GM12878 (cell line): ENCODE measurements around the gene SLC24A3. TPM values are rescaled to one million over a fixed set of nuclear protein-coding genes. Genes with fewer than 3 reads are reported as not detected.

ENCODE experiments used
- ATAC-seq: fragments of 200-7000 bp; cut with Tn5 transposase; 3 replicates; pipeline ENCODE4 v1.9.1; 2020; ENCODE audit warnings: mild to moderate bottlenecking, moderate library complexity
- BruUV-seq: library from RNA; stranded (reverse); fragments of 400-500 nt; replicated peaks from 2 replicates; lab custom pipeline; 2021; lab: Mats Ljungman, UMichigan
- CTCF ChIA-PET: fragments of 300-600 bp; sonication (Branson Sonifier 250); formaldehyde crosslinking; extraction: SDS; loops from one replicate; lab custom pipeline; 2021; ENCODE audit warnings: inconsistent platforms; lab: Yijun Ruan, JAX
- POLR2A ChIA-PET: fragments of 350-600 bp; formaldehyde crosslinking; extraction: SDS; loops from one replicate; lab custom pipeline; 2021; ENCODE audit warnings: inconsistent platforms; lab: Charles Lee
- RAD21 ChIA-PET: fragments of 300-600 bp; sonication (Branson Sonifier 250); formaldehyde crosslinking; loops from one replicate; lab custom pipeline; 2023; ENCODE audit warnings: antibody characterized with exemption; ENCODE audit not compliant: unreplicated experiment; lab: Charles Lee
- SMC1A ChIA-PET: fragments of 300-600 bp; sonication (Branson Sonifier 250); formaldehyde crosslinking; loops from one replicate; lab custom pipeline; 2023; ENCODE audit not compliant: unreplicated experiment, uncharacterized antibody; lab: Charles Lee
- DNase-seq: peaks from one replicate; pipeline ENCODE4 v3.0.0-alpha.2; 2011; ENCODE audit warnings: low read depth, low spot score
- FAIRE-seq: peaks from 3 replicates; lab custom pipeline; 2011; peaks lifted over from hg19 to GRCh38; lab: Jason Lieb, UNC
- H2AFZ ChIP-seq: 2 replicates; pipeline ENCODE4 v1.6.0; 2011; ENCODE audit warnings: low read depth, low read length, control low read depth; ENCODE audit not compliant: control insufficient read depth
- H3K27ac ChIP-seq: 2 replicates; pipeline ENCODE4 v1.5.1; 2011; ENCODE audit warnings: control low read depth; ENCODE audit not compliant: control insufficient read depth, insufficient read depth
- H3K27me3 ChIP-seq, 2 experiments: replicated peaks in 1 of 2; 2 replicates each; pipeline versions ENCODE4 v1.6.0 to v1.6.1; 2011; ENCODE audit warnings: low read length in 1 of 2; ENCODE audit not compliant: control insufficient read depth in 2 of 2, insufficient read depth in 2 of 2
- H3K36me3 ChIP-seq, 2 experiments: 2 replicates each; pipeline ENCODE4 v1.5.1; 2011; ENCODE audit warnings: low read length in 1 of 2; ENCODE audit not compliant: control insufficient read depth in 2 of 2, insufficient read depth in 2 of 2
- H3K4me1 ChIP-seq: 2 replicates; pipeline ENCODE4 v1.6.1; 2011; ENCODE audit warnings: mild to moderate bottlenecking, low read length, moderate library complexity, mixed read lengths; ENCODE audit not compliant: control insufficient read depth, insufficient read depth
- H3K4me2 ChIP-seq: 2 replicates; pipeline ENCODE4 v1.6.0; 2011; ENCODE audit warnings: control low read depth; ENCODE audit not compliant: control insufficient read depth, insufficient read depth
- H3K4me3 ChIP-seq: fragments of 200-600 bp; sonication (generic); 2 replicates; pipeline ENCODE4 v1.5.1; 2016
- H3K79me2 ChIP-seq: 2 replicates; pipeline ENCODE4 v1.6.0; 2011; ENCODE audit warnings: low read length; ENCODE audit not compliant: control insufficient read depth, insufficient read depth
- H3K9ac ChIP-seq: 2 replicates; pipeline ENCODE4 v1.8.0; 2011; ENCODE audit warnings: low read length, control low read depth, mixed read lengths; ENCODE audit not compliant: control insufficient read depth, insufficient read depth
- H3K9me3 ChIP-seq: replicated peaks from 3 replicates; pipeline ENCODE4 v1.5.1; 2011; ENCODE audit warnings: mild to moderate bottlenecking, low read length; ENCODE audit not compliant: control insufficient read depth, insufficient read depth
- H4K20me1 ChIP-seq: 2 replicates; pipeline ENCODE4 v1.6.0; 2011; ENCODE audit not compliant: control insufficient read depth, insufficient read depth
- ELK1 ChIP-seq: IDR thresholded peaks from 2 replicates; pipeline ENCODE4 v1.6.1; 2012; ENCODE audit warnings: low read depth, low read length, improper control_type of control experiment
- EZH2 ChIP-seq: IDR thresholded peaks from 2 replicates; pipeline ENCODE4 v1.6.1; 2012; ENCODE audit warnings: low read depth, mild to moderate bottlenecking, control low read depth, inconsistent platforms, low read length, borderline replicate concordance; ENCODE audit not compliant: control insufficient read depth
- KLF5 ChIP-seq: fragments of 450-650 bp; IDR thresholded peaks from 2 replicates; pipeline ENCODE4 v1.6.1; 2014; ENCODE audit warnings: mild to moderate bottlenecking; ENCODE audit not compliant: partially characterized antibody
- NFXL1 ChIP-seq: fragments of 450-650 bp; IDR thresholded peaks from 2 replicates; pipeline ENCODE4 v1.6.1; 2017; ENCODE audit warnings: antibody characterized with exemption, mild to moderate bottlenecking, borderline replicate concordance
- NRF1 ChIP-seq: conservative IDR thresholded peaks from 2 replicates; pipeline ENCODE4 v1.6.1; 2011; ENCODE audit warnings: mild to moderate bottlenecking, low read depth, low read length, improper control_type of control experiment
- RBBP5 ChIP-seq: fragments of 200-600 bp; sonication (generic); conservative IDR thresholded peaks from 2 replicates; pipeline ENCODE4 v1.6.1; 2016
- SKIL ChIP-seq: fragments of 450-650 bp; IDR thresholded peaks from 2 replicates; pipeline ENCODE4 v1.6.1; 2017; ENCODE audit warnings: mild to moderate bottlenecking, low read depth, inconsistent platforms; ENCODE audit not compliant: poor library complexity, severe bottlenecking
- USF1 ChIP-seq: IDR thresholded peaks from 2 replicates; pipeline ENCODE4 v1.6.1; 2011; ENCODE audit warnings: borderline replicate concordance, low read depth, mild to moderate bottlenecking, moderate library complexity, mixed read lengths, low read length; ENCODE audit not compliant: insufficient read depth; ENCODE audit errors: extremely low read length
- YBX1 ChIP-seq: fragments of 450-650 bp; IDR thresholded peaks from 2 replicates; pipeline ENCODE4 v1.6.1; 2016; ENCODE audit warnings: antibody characterized with exemption
- ZNF24 ChIP-seq: fragments of 450-650 bp; IDR thresholded peaks from 2 replicates; pipeline ENCODE4 v1.6.1; 2017; ENCODE audit warnings: antibody characterized with exemption, mild to moderate bottlenecking
- ZSCAN29 ChIP-seq: fragments of 450-650 bp; IDR thresholded peaks from 2 replicates; pipeline ENCODE4 v1.6.1; 2017; ENCODE audit warnings: mild to moderate bottlenecking, moderate library complexity
- WGBS: methylation state at CpG from one replicate; pipeline ENCODE4 v1.1.6; 2016; ENCODE audit warnings: low lambda C conversion rate; ENCODE audit not compliant: insufficient replicate concordance, insufficient coverage; ENCODE audit errors: missing lambda C conversion rate; 5-methylcytosine and 5-hydroxymethylcytosine counted together
- in situ Hi-C: fragments of 300-500 bp; cut with MboI; formaldehyde crosslinking; loops from 9 replicates; pipeline ENCODE4 v1.14.3; 2018; ENCODE audit warnings: mixed read lengths
- intact Hi-C: fragments of 100-400 bp; cut with micrococcal nuclease; formaldehyde crosslinking; loops from one replicate; pipeline ENCODE4 v1.14.2; 2022; ENCODE audit not compliant: unreplicated experiment
- polyA plus RNA-seq, 11 experiments: library from polyadenylated mRNA; depleted of rRNA in 4 of 11; unstranded in 6 of 11; stranded (reverse) in 5 of 11; fragments of >200 nt; fragmentation: Nextera tagmentation in 4 of 11; fragmentation: Illumina TruSeq in 1 of 11; extraction: Ambion mirVana in 4 of 11; extraction: Trizol in 1 of 11; gene quantifications; 1 replicate in 1 of 11; 2 replicates in 10 of 11; pipeline versions ENCODE4 v1.2.1 to v1.2.3, GENCODE V29; 2011 to 2016; ENCODE audit warnings: inconsistent platforms in 2 of 11, missing spikeins in 2 of 11, low read depth in 1 of 11
- total RNA-seq, 4 experiments: library from RNA; depleted of rRNA in 3 of 4; stranded (reverse); fragments of >200 nt in 3 of 4; fragmentation: Illumina TruSeq in 1 of 4; extraction: Trizol in 1 of 4; gene quantifications; 2 replicates each; pipeline versions ENCODE4 v1.2.1 to v1.2.3, GENCODE V29; 2013 to 2021

The SLC24A3 gene
- total and polyA plus RNA-seq, 10 of the 15 experiments (the other 5 are each of a cell fraction or from before 2014, with no cell fraction given): 0.04 TPM; not detected in 9

GRCh38 chr20:19740512-19740911, 528.1 kb downstream of the SLC24A3 start:
- Histone ChIP-seq H3K4me2 (no peak overlapping the region), H3K27ac (no peak overlapping the region), H3K9me3 (no peaks in the 10 kb centered on the region; the same call in 2 of the 3 replicates), H3K4me1 (no peaks in the 10 kb centered on the region), H3K9ac (no peak overlapping the region), H3K36me3 (no peaks in the 10 kb centered on the region), H3K27me3 (no peaks in the 10 kb centered on the region; a peak in 1 of 4 replicates)
- intact Hi-C loops: no loop called here
- ChIA-PET SMC1A (interaction anchor here (1.7 to 4.4 kb wide), 3 partner anchors 10 to 39 kb away, joined by 4 to 17 read pairs (median 16); no protein-coding TSS in a partner anchor), POLR2A (interaction anchor here (1.0 kb wide), 1 partner anchor 9 kb away, joined by 3 read pairs; no protein-coding TSS in a partner anchor), CTCF (interaction anchor here (2.6 kb wide), 1 partner anchor 10 kb away, joined by 7 read pairs; no protein-coding TSS in a partner anchor)
- ATAC-seq: no peak
- DNase-seq: no peak
- no TSS peak for BruUV-seq
- TF ChIP-seq SKIL (no peak), NFXL1 (no peak), RBBP5 (no peak), USF1 (no peak), ZNF24 (no peak), EZH2 (no peak), KLF5 (no peak), NRF1 (no peak), YBX1 (no peak), ZSCAN29 (no peak), ELK1 (no peak)
- TF ChIP-seq, all 136 proteins: peak for 0
- no peaks in the 10 kb centered on the region for H4K20me1 ChIP-seq
- RAD21 ChIA-PET: no interaction called here
- H3K4me3 ChIP-seq: no peak overlapping the region
- no peaks in the 10 kb centered on the region for H3K79me2 ChIP-seq
- FAIRE-seq: no peak
- 57% methylated on average over 3 of the region's 3 CpGs for WGBS
- in situ Hi-C loops: no loop called here
- no peak overlapping the region for H2AFZ ChIP-seq
